Esophagus muscularis mucosa (tissue), 3 donors: ENCODE data around the gene ETV1.

Experiments used
- CTCF ChIP-seq, 3 experiments: fragments of 200-600 bp in 2 of 3; fragments of 450-650 bp in 1 of 3; sonication (generic) in 2 of 3; IDR thresholded peaks; one replicate each; pipeline ENCODE4 v1.5.1; 2017 to 2019; ENCODE audit warnings: antibody characterized with exemption in 3 of 3, mild to moderate bottlenecking in 2 of 3, moderate library complexity in 1 of 3
- POLR2A ChIP-seq: fragments of 450-650 bp; IDR thresholded peaks from one replicate; pipeline ENCODE4 v1.6.1; 2017; ENCODE audit warnings: antibody characterized with exemption, moderate library complexity, mild to moderate bottlenecking, low read depth

GRCh38 chr7:13882051-13882450 is 107.4 kb downstream of the ETV1 start:
- TF ChIP-seq CTCF (IDR thresholded peaks at IDR 0.05) (no peak), POLR2A (no peak)
